ENCODE results near the gene LRRC27.

The LRRC27 gene

DNA sequence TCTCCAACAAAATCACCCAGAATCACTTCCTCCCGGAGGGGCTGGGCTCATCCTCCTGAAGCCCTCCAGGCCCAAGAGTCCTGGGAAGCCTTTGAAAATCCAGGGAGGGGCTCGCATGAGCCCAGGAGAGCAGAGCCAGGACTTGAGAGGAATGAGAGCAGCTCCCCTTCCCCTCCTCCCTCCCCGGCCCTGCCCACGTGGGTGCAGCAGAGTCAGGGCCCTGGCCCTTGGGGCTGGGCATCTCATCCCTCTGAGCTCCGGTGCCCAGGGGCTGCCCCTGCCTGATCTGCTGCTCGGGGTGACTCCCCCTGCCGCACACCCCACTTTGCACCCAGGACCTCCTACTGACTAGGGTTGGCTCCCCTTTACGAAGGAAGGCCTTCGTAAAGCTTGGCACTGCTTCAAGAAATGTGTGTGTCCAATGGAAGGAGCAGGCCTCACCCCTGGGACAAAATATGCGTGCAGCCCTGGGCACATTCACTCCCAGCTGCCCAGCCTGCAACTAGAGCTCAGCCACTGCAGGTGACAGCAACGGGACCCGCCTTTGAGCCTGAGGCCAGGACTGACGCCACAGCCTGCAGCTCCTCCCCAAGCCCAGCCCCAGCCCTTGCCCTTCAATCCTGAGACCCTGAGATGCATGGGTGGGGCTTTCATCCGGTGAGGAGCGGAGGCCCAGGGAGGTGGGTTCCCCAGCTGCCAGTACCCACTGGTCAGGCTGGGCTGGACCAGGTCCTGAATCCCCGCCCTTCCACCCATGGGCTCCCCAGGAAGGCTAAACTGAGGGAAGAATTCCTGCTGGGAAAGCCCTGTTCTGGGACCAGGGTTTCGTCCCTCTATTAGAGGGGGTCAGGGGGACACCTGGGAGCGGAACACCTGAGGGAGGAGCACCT, 86.8 kb downstream of the LRRC27 start:
- DNase-seq = no peak

DNA sequence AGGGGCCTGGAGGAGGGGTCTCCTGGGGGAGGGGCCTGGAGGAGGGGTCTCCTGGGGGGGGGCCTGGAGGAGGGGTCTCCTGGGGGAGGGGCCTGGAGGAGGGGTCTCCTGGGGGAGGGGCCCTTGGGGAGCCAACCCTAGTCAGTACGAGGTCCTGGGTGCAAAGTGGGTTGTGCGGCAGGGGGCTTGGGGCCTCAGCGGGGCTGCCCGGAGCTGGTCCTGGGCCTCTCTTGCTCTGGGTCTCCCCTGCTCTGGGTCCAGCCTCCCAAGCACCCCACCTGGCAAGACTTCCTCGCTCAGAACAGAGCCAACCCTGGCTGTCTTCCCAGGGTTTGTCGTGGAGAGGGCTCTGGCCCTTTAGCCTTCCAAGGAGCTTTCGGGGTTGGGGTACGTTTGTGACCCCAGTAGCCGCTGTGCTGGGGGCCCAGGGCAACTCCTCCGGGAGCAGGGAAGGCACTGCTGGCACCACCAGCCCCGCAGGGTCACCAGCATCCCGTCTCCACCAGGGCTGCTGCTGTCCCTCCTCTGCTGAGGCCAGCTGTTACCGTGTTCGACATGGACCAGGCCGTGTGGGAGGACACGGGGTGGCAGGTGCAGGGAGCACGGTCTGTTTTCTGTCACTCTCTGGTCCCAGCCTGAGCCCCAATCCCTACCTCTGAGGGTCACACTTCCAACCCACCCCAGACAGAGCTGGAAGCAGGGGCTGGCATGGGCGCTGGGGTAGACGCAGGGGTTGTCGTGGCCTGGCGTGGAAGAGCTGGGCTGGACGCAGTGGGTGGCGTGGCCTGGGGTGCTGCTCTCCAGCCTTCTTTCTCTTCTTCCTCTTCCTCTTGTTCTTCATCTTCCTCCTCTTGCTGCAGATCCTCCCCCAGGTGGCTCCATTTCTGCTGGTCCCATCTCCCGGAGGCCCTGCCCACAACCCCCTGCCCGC, 87.8 kb downstream of the LRRC27 start:
- no peak for DNase-seq

- no peak for DNase-seq
Observed at GRCh38 chr10:132420469-132420980, 88.5 kb downstream of the LRRC27 start.

- DNase-seq = no peak
Observed at GRCh38 chr10:132420981-132421846, 89.2 kb downstream of the LRRC27 start.

- no peak for DNase-seq
Observed at GRCh38 chr10:132421847-132422751, 90.1 kb downstream of the LRRC27 start.

GRCh38 chr10:132422903-132423825, 91.2 kb downstream of the LRRC27 start:
- DNase-seq = no peak

- DNase-seq = no peak
Observed at GRCh38 chr10:132423966-132424861, 92.2 kb downstream of the LRRC27 start.

- DNase-seq = no peak
Observed at GRCh38 chr10:132425029-132425756, 93.2 kb downstream of the LRRC27 start.

DNA sequence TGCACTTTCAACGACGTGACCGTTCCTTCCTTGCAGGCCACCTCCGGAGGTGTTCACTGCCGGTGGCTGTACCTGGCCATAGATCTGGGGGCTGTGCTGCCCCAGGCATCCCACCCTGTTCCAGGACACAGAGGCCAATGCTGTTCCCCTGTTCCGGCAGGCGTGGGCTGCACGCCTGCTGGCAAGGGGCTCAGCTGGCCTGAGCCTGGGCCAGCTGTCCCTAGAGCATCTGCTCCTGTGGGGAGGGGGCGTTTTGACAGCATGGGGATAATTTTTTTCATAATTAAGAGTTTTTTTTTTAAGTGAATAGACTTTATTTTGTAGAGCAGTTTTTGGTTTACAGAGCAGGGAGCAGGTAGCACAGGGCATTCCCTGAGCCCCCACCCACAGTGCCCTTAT, 93.8 kb downstream of the LRRC27 start:
- no peak for DNase-seq

- DNase-seq = no peak
Observed at GRCh38 chr10:132427006-132427771, 95.2 kb downstream of the LRRC27 start.

GRCh38 chr10:132427939-132428367, 96.0 kb downstream of the LRRC27 start:
- DNase-seq = no peak

DNA sequence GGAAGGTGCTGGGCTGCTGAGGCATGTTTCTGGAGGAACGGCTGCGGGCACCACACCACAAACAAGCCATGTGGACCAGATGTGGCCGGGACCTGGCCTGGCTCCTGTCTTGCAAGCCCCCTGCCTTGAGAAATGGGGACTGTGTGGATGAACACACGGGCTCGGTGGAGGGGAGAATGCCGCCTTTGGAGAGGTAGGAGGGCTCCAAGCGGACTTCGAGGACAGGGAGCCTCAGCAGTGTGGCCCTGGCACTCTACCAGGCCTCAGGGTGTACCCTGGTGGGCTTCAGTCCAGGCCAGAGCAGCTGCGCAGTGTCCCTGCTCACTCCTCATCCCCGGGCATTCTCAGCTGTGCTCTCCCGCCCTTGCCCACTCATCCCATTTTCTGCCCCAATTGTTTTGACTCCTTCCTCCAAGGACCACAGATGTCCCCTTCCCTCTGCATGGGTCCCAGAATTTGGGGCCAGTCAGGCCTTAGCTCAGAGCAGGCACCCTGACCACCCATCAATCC, 96.5 kb downstream of the LRRC27 start:
- DNase-seq = no peak

Data from SIG-M5 (cell line).